ENCODE data around the gene PCSK2.
A peak's percentile ranks its signal among the peaks of the same experiment; 100 is the strongest.

PCSK2 gene

DNA sequence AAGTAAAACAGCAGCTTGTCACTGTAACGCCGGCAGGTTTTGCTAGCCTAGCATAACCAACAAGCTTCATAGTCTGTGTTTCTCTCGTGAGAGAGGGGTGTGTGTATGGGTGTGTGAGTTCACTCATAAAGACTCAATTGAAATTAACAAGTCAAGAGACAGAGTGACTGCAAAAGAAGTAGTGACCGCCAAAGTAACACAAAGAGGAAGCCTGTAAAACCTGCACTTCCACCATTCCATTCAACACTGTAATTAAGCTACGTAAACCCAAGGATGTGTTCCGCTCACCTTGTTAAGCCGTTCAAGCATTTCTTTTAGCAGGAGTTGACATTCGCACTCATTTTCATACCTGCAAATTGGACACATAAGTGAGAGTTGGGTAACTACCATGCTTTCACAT, 297.7 kb downstream of the PCSK2 start:
- Histone ChIP-seq H3K4me1 (ENCODE audit: insufficient read depth, poor library complexity, severe bottlenecking) (no peaks in the 10 kb centered on the region), H3K27ac (ENCODE audit: poor library complexity, severe bottlenecking) (no peak overlapping the region), H3K9me3 (ENCODE audit: severe bottlenecking) (no peaks in the 10 kb centered on the region), H3K4me3 (ENCODE audit: severe bottlenecking) (no peak overlapping the region), H3K36me3 (ENCODE audit: low read depth) (no peaks in the 10 kb centered on the region), H3K27me3 (ENCODE audit: insufficient read depth, poor library complexity, severe bottlenecking) (no peaks in the 10 kb centered on the region)
- DNase-seq (ENCODE audit: low spot score) (no peak), ATAC-seq (ENCODE audit: low read depth) (no peak)
- no peak for TF ChIP-seq CTCF (IDR thresholded peaks at IDR 0.05; ENCODE audit: poor library complexity, severe bottlenecking)

DNA sequence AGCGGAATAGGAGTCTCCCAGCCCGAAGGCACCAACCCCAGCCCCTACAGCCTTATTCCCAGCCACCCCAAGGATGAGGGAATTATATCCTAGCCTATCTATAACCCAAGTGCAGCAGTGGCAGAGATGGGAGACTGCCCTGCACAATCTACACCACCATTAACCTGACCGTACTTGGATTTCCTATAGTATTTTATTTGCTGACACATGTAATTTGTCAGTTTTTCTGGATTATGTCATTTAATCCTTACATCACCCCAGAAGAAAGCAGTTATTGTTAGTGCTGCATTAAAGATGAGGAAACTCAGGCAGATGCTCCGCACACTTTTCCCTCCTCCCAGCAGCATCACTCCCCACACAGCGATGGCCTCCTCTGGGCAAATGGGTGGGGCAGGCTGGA, 298.3 kb downstream of the PCSK2 start:
- H3K27ac ChIP-seq (ENCODE audit: poor library complexity, severe bottlenecking) = no peak overlapping the region
- H3K4me1 ChIP-seq (ENCODE audit: insufficient read depth, poor library complexity, severe bottlenecking) = no peaks in the 10 kb centered on the region
- no peak overlapping the region for H3K4me3 ChIP-seq (ENCODE audit: severe bottlenecking)
- no peak for TF ChIP-seq CTCF (IDR thresholded peaks at IDR 0.05; ENCODE audit: poor library complexity, severe bottlenecking)
- H3K36me3 ChIP-seq (ENCODE audit: low read depth) = no peaks in the 10 kb centered on the region
- H3K9me3 ChIP-seq (ENCODE audit: severe bottlenecking) = no peaks in the 10 kb centered on the region
- H3K27me3 ChIP-seq (ENCODE audit: insufficient read depth, poor library complexity, severe bottlenecking) = no peaks in the 10 kb centered on the region
- DNase-seq (ENCODE audit: low spot score) (no peak), ATAC-seq (ENCODE audit: low read depth) (no peak)

GRCh38 chr20:17525650-17526049, 298.8 kb downstream of the PCSK2 start:
- TF ChIP-seq CTCF (IDR thresholded peaks at IDR 0.05; ENCODE audit: poor library complexity, severe bottlenecking) = no peak
- H3K27me3 ChIP-seq (ENCODE audit: insufficient read depth, poor library complexity, severe bottlenecking) = no peaks in the 10 kb centered on the region
- H3K4me1 ChIP-seq (ENCODE audit: insufficient read depth, poor library complexity, severe bottlenecking) = no peaks in the 10 kb centered on the region
- no peak overlapping the region for H3K27ac ChIP-seq (ENCODE audit: poor library complexity, severe bottlenecking)
- no peaks in the 10 kb centered on the region for H3K9me3 ChIP-seq (ENCODE audit: severe bottlenecking)
- H3K4me3 ChIP-seq (ENCODE audit: severe bottlenecking) = no peak overlapping the region
- H3K36me3 ChIP-seq (ENCODE audit: low read depth) = no peaks in the 10 kb centered on the region
- ATAC-seq (ENCODE audit: low read depth) (peak; percentile 91), DNase-seq (ENCODE audit: low spot score) (no peak)

DNA sequence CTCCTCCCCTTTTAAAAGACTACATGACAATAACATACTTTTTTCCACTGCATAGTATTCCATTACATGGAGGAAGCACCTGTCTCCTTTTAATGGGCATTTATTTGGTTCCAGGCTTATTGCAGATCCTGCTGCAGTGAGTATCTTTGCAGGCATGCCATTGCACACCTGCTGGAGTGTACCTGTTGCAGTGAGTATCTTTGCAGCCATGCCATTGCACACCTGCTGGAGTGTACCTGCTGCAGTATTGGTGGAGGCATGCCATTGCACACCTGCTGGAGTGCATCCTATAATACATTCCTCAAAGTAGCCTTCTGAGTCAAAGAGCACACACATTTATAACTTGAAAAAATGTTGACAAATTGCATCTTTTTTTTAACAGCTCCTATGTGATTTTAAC, 302.7 kb downstream of the PCSK2 start:
- Histone ChIP-seq H3K27me3 (ENCODE audit: insufficient read depth, poor library complexity, severe bottlenecking) (no peaks in the 10 kb centered on the region), H3K36me3 (ENCODE audit: low read depth) (no peaks in the 10 kb centered on the region), H3K4me1 (ENCODE audit: insufficient read depth, poor library complexity, severe bottlenecking) (no peaks in the 10 kb centered on the region), H3K27ac (ENCODE audit: poor library complexity, severe bottlenecking) (no peak overlapping the region), H3K9me3 (ENCODE audit: severe bottlenecking) (no peaks in the 10 kb centered on the region), H3K4me3 (ENCODE audit: severe bottlenecking) (no peak overlapping the region)
- DNase-seq (ENCODE audit: low spot score) = no peak
- TF ChIP-seq CTCF (IDR thresholded peaks at IDR 0.05; ENCODE audit: poor library complexity, severe bottlenecking) = no peak
- no peak for ATAC-seq (ENCODE audit: low read depth)

DNA sequence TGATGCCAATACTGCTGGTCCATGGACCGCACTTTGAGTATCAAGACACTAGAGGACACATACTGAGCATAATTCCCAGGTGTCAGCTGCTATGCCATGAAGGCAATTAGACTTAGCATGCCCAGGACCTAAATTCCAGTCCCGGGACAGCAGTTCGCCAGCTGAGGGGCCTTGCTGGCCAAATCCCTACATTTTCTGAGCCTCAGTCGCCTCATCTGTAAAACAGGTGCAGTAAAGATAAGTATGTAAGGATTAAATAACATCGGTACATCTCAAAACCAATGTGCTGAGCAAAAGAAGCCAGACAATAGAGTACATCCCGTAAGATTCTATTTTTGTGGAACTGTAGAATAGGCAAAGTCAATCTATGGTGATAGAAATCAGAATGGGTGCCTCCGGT, 303.3 kb downstream of the PCSK2 start:
- H3K9me3 ChIP-seq (ENCODE audit: severe bottlenecking) = no peaks in the 10 kb centered on the region
- no peak for DNase-seq (ENCODE audit: low spot score)
- no peaks in the 10 kb centered on the region for H3K4me1 ChIP-seq (ENCODE audit: insufficient read depth, poor library complexity, severe bottlenecking)
- H3K27ac ChIP-seq (ENCODE audit: poor library complexity, severe bottlenecking) = no peak overlapping the region
- no peak for TF ChIP-seq CTCF (IDR thresholded peaks at IDR 0.05; ENCODE audit: poor library complexity, severe bottlenecking)
- no peak for ATAC-seq (ENCODE audit: low read depth)
- no peaks in the 10 kb centered on the region for H3K36me3 ChIP-seq (ENCODE audit: low read depth)
- H3K4me3 ChIP-seq (ENCODE audit: severe bottlenecking) = no peak overlapping the region
- H3K27me3 ChIP-seq (ENCODE audit: insufficient read depth, poor library complexity, severe bottlenecking) = no peaks in the 10 kb centered on the region
